Gastroesophageal sphincter (tissue), 3 donors: Measurements from ENCODE around the gene SIRPD.

ENCODE experiments used
- POLR2A ChIP-seq, 2 donors: fragments of 450-650 bp; IDR thresholded peaks; one replicate each; pipeline ENCODE4 v1.6.1; 2017; ENCODE audit warnings: antibody characterized with exemption in 2 of 2, mild to moderate bottlenecking in 2 of 2, moderate library complexity in 1 of 2
- POLR2AphosphoS5 ChIP-seq: sonication (generic); formaldehyde crosslinking; IDR thresholded peaks from one replicate; pipeline ENCODE4 v1.6.1; 2017; ENCODE audit warnings: antibody characterized with exemption
- TF ChIP-seq, protein P1 (sequence below), 4 experiments: fragments of 200-600 bp in 2 of 4; fragments of 450-650 bp in 2 of 4; sonication (generic) in 1 of 4; IDR thresholded peaks; one replicate each; pipeline ENCODE4 v1.5.1; 2017 to 2019; ENCODE audit warnings: antibody characterized with exemption in 4 of 4, mild to moderate bottlenecking in 2 of 4, moderate library complexity in 2 of 4

GRCh38 chr20:1509237-1509636 lies 48.3 kb downstream of the SIRPD start:
- TF ChIP-seq POLR2A (IDR thresholded peaks at IDR 0.05) (no peak), POLR2AphosphoS5 (no peak)
- TF ChIP-seq, protein P1, sequence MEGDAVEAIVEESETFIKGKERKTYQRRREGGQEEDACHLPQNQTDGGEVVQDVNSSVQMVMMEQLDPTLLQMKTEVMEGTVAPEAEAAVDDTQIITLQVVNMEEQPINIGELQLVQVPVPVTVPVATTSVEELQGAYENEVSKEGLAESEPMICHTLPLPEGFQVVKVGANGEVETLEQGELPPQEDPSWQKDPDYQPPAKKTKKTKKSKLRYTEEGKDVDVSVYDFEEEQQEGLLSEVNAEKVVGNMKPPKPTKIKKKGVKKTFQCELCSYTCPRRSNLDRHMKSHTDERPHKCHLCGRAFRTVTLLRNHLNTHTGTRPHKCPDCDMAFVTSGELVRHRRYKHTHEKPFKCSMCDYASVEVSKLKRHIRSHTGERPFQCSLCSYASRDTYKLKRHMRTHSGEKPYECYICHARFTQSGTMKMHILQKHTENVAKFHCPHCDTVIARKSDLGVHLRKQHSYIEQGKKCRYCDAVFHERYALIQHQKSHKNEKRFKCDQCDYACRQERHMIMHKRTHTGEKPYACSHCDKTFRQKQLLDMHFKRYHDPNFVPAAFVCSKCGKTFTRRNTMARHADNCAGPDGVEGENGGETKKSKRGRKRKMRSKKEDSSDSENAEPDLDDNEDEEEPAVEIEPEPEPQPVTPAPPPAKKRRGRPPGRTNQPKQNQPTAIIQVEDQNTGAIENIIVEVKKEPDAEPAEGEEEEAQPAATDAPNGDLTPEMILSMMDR (IDR thresholded peaks at IDR 0.05), result peak in 1 of 4 experiments; percentile 15
